OCI-LY3 (cell line): ENCODE measurements around the gene VGLL2.

ENCODE experiments used
- CTCF ChIP-seq: fragments of 200-600, 300-600 bp; sonication (generic); IDR thresholded peaks from 2 replicates; pipeline ENCODE4 v1.5.1; 2014; ENCODE audit warnings: antibody characterized with exemption, low read length, low read depth
- EZH2phosphoT487 ChIP-seq: fragments of 200-600 bp; shearing (Covaris generic); IDR thresholded peaks from 2 replicates; pipeline ENCODE4 v1.6.1; 2018; ENCODE audit warnings: antibody characterized with exemption, mixed run types, low read depth

GRCh38 chr6:117298941-117299340, 33.6 kb downstream of the VGLL2 start:
- TF ChIP-seq EZH2phosphoT487 (no peak), CTCF (no peak)
